Activated CD4-positive, alpha-beta T cell treated with anti-CD3 and anti-CD28 coated beads, Interleukin-10, Interleukin-2, amounts not matched to agents 100 ng/mL and 50 ng/mL, durations not matched to agents 16 hours and 8 hours (primary cell): ENCODE measurements around the gene GPR107.

ENCODE experiments used
- DNase-seq: peaks from one replicate; pipeline ENCODE4 v3.0.0-alpha.2; 2020

The GPR107 gene

DNA sequence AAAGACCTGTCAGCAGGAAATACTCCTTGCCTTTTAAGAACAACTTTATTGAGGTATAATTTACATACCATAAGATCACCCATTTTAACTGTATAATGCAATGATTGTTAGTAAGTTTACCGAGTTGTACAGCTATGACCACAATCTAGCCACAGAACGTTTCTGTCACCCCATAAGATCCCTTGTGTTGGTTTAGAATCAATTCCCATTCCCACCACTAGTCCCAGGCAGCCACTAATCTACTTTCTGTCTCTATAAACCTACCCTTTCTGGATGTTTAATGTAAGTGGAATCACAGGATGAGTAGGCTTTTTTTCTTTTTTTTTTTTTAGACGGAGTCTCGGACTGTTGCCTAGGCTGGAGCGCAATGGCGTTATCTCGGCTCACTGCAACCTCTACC, 4.4 kb downstream of the GPR107 start:
- DNase-seq: no peak

DNA sequence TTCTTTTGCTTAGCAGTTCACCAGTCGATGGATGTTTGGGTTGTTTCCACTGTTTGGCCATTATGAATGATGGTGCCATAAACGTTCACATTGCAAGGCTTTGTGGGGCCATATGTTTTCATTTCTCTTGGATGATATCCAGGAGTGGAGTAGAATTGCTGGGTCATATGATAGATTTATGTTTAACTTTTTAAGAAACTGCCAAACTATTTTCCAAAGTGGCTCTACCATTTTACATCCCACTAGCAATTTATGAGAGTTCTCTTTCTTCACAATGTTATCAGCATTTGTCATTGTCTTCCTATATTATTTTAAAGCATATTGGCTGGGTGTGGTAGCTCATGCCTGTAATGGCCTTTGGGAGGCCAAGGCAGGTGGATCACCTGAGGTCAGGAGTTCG, 5.2 kb downstream of the GPR107 start:
- no peak for DNase-seq

- DNase-seq: no peak
These were observed 6.6 kb downstream of the GPR107 start for GRCh38 chr9:130060296-130060695.

GRCh38 chr9:130062750-130063149, 9.0 kb downstream of the GPR107 start:
- DNase-seq: no peak

DNA sequence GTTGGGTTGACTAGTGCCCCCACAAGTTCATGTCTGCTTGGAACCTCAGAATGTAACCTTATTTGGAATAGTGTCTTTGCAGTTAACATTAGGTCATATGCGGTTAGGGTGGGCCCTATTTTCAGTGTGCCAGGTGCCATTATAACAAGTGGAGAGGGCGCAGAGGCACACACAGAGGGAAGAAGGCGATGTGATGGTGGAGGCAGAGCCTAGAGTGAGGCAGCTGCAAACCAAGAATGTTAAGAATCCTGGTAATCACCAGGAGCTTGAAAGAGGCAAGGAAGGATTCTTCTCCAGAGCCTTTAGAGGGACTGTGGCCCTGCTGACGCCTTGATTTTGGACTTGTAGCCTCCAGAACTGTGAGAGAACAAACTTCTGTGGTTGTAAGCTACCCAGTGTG, 10.9 kb downstream of the GPR107 start:
- DNase-seq: no peak

DNA sequence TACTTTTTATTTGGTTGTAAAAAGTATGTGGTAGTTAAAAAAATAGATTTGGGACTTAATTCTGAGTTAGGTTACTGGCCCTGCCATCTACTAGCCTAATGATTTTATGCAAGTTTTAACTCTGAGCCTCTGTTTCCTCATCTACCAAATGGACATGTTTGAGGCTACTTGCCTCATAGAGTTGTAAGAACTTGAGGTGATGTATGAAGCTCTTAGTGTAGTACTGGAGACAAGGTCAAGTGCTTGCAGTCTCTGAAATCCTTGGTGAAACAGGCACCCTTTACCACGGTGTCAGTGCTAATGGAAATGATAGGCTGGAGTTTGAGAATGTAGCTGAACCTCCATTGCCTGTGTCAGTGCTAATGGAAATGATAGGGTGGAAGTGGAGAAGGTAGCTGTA, 15.3 kb downstream of the GPR107 start:
- no peak for DNase-seq

GRCh38 chr9:130072515-130073235, 19.0 kb downstream of the GPR107 start:
- peak; percentile 13 for DNase-seq

- DNase-seq: no peak
These were observed 19.7 kb downstream of the GPR107 start for GRCh38 chr9:130073373-130073772.

DNA sequence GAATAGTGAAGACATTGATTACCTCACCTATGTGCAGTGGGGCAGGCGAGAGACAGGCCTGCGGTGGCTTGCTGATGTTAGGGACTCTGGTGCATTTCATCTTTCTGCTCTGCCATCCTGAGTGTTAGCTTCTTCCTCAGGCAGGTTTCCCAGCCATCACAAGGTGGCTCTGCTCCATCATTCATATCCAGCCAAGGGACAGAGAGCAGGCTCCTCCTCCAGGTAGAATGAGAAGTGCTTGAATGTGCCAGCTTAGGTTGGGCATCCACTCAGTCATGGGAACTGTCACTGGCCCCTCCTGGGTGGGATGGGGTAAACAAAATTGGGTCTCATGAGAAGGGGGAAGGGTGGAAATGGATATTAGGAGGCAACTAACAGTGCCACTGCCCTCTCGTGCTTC, 24.8 kb downstream of the GPR107 start:
- DNase-seq: no peak

DNA sequence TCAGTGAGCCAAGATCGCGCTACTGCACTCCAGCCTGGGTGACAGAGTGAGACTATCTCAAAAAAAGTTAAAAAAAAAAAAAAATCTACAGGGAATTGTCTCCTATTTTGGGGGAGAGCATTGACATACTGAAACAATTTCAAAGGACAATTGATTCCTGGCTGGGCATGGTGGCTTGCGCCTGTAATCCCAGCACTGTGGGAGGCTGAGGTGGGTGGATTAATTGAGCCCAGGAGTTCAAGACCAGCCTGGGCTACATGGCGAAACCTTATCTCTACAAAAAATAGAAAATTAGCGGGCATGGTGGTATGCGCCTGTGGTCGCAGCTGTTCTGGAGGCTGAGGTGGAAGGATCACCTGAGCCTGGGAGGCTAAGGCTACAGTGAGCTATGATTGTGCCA, 30.6 kb downstream of the GPR107 start:
- DNase-seq: no peak

- no peak for DNase-seq
These were observed 34.3 kb downstream of the GPR107 start for GRCh38 chr9:130088051-130088450.

DNA sequence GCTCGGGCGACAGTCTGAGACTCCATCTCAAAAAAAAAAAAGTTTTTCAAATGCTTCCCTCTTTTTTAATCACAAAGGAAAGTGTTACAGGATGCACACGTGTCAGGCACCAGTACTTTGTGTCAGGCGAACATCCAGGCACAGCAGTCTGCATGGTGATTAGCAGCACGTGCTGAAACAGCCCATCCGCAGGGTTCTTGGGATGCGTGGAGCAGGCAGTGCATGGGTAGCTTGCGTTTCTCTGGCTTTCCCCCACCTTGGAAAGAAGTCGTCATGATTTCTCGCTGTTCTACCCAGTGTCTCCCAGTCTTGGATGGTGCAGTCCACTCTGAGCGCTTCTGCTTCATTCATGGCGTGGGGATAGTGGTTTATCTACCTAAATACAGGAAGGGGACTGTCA, 35.4 kb downstream of the GPR107 start:
- no peak for DNase-seq

DNA sequence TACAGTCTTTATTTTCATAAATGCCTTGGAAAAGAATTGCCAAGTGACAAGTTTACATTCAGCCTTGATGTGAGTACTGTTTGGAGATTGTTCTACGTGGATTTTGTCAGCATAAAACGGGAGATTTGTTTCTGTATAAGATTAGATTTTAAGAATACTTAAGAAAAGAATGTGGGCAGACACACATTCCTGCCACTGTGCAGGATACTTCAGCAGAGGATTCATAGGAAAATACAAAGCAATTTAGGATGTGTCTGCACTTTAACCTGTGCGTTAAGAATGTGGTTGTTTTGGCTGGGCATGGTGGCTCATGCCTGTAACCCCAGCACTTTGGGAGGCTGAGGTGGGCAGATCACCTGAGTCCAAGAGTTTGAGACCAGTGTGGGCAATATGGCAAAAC, 37.2 kb downstream of the GPR107 start:
- no peak for DNase-seq

GRCh38 chr9:130092910-130093309, 39.2 kb downstream of the GPR107 start:
- DNase-seq: no peak

DNA sequence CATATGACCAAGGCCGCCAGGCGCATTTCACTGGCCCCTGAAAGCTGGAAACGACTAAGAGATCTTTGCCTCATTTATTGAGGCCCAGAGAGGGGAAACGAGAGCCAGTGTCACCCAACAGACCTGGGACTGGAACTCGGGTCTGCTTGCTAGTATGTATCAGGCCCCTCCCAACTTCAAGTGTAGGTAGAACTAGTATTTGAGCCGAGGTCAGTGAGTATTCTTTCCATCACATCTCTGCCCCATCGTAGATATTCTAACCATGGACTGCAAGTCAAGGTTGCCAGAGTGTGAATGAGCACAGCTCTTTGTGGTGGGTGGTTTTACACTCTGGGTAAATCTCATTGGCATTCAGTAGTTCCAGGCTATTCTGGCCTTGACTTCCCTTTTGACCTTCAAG, 42.2 kb downstream of the GPR107 start:
- no peak for DNase-seq

- DNase-seq: no peak
These were observed 47.0 kb downstream of the GPR107 start for GRCh38 chr9:130100681-130101080.

DNA sequence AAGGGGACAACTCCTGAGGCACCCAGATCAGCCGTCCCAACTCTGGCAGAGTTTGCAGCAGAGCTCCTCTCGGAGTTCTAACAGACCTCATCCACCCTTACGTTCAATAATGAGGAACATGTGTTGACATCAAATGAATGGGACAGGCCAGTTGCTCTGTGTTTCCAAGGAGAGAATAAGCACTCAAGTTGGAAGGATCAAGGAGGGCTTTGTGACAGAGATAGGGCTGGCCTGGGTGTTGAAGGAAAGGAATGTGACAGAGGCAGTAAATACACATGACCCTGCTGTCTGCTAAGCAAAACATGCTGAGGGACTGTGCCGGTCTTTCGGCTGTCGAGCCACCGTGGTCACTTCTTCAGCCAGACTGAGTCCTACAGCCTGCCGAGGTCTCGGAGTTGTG, 48.2 kb downstream of the GPR107 start:
- no peak for DNase-seq

- DNase-seq: no peak
These were observed 50.9 kb downstream of the GPR107 start for GRCh38 chr9:130104491-130105193.

DNA sequence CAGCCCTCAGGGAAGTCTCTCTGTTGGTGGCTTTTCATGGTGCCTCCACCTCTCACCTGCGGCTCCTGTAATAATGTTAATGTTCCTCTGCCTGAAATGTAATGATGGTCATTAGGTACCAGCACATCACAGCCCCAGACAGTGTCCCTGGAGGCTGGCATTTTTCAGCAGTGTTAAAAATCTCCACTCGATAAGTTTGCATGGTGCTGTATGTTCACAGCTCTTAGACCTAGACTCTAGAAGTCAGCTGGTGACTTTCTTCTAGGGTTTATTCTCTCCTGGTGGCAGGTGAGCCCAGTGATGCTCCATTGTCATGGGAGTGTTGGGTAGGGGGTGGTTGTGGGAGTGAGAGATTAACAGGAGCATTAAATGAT, 53.1 kb downstream of the GPR107 start:
- no peak for DNase-seq

- DNase-seq: peak; percentile 87
These were observed 53.6 kb downstream of the GPR107 start for GRCh38 chr9:130107234-130107861.

GRCh38 chr9:130107955-130108354, 54.2 kb downstream of the GPR107 start:
- DNase-seq: peak; percentile 26

DNA sequence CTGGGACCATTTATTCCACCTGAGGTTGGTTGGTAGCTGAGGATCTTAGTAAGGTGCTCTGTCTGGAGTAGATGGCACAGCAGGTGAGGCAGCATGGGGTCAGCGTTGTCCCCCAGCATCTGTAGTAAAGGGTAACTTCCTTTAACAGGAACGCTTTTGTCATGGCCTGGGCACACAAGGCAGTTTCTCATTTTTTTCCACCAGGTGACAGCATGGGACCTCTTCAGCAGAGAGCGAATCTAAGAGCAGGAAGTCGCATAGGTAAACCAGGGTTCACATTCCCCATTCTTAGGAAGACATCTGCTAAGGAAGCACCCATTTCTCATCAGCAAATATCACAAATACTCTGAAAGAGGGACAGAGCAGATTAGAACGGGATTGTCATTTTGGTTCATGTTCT, 56.5 kb downstream of the GPR107 start:
- peak; percentile 32 for DNase-seq

DNA sequence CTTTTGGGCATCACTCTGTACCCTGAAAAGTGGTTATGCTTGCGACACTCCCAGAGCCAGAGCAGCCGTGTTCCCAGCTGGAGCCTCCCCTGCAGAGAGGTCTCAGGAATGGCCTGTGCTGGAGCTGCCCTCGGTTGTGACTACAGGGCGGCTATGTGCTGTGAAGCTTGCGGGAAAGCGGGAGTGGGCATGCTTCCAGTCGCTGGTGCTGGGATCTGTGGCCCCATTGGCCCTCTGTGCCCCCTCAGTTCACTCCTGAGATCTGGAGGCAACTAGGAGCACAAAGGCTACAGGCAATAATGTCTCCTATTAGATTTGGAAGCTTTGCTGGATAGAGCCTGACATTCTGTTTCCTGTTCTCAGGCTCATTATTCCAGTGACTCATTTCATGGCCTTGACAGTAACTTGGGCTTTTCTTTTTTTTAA, 56.9 kb downstream of the GPR107 start:
- no peak for DNase-seq

GRCh38 chr9:130111786-130112537, 58.3 kb downstream of the GPR107 start:
- DNase-seq: no peak
